ENCODE results near the gene NME7. TPM values are rescaled to one million over a fixed set of nuclear protein-coding genes. Genes with fewer than 3 reads are reported as not detected.

Gene NME7
- polyA plus RNA-seq, 1 of the 3 experiments (the other 2 are of a cell fraction), result 13.7 TPM

GRCh38 chr1:169383449-169383848 is 15.9 kb upstream of the NME7 start (continued):
- no peak for TF ChIP-seq REST (IDR thresholded peaks at IDR 0.05; ENCODE audit: low read depth, low read length)
- no peak for TF ChIP-seq TEAD4 (IDR thresholded peaks at IDR 0.05; ENCODE audit: borderline replicate concordance, insufficient read depth)
- no peak for TF ChIP-seq POLR2AphosphoS5 (IDR thresholded peaks at IDR 0.05; ENCODE audit: low read depth, low read length)
- TF ChIP-seq, protein P1, sequence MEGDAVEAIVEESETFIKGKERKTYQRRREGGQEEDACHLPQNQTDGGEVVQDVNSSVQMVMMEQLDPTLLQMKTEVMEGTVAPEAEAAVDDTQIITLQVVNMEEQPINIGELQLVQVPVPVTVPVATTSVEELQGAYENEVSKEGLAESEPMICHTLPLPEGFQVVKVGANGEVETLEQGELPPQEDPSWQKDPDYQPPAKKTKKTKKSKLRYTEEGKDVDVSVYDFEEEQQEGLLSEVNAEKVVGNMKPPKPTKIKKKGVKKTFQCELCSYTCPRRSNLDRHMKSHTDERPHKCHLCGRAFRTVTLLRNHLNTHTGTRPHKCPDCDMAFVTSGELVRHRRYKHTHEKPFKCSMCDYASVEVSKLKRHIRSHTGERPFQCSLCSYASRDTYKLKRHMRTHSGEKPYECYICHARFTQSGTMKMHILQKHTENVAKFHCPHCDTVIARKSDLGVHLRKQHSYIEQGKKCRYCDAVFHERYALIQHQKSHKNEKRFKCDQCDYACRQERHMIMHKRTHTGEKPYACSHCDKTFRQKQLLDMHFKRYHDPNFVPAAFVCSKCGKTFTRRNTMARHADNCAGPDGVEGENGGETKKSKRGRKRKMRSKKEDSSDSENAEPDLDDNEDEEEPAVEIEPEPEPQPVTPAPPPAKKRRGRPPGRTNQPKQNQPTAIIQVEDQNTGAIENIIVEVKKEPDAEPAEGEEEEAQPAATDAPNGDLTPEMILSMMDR (IDR thresholded peaks at IDR 0.05), result no peak
- no peak for TF ChIP-seq RCOR1 (IDR thresholded peaks at IDR 0.05; ENCODE audit: low read length)
- TF ChIP-seq MXI1 (IDR thresholded peaks at IDR 0.05; ENCODE audit: low read depth, low read length), result no peak
- TF ChIP-seq, protein P2, sequence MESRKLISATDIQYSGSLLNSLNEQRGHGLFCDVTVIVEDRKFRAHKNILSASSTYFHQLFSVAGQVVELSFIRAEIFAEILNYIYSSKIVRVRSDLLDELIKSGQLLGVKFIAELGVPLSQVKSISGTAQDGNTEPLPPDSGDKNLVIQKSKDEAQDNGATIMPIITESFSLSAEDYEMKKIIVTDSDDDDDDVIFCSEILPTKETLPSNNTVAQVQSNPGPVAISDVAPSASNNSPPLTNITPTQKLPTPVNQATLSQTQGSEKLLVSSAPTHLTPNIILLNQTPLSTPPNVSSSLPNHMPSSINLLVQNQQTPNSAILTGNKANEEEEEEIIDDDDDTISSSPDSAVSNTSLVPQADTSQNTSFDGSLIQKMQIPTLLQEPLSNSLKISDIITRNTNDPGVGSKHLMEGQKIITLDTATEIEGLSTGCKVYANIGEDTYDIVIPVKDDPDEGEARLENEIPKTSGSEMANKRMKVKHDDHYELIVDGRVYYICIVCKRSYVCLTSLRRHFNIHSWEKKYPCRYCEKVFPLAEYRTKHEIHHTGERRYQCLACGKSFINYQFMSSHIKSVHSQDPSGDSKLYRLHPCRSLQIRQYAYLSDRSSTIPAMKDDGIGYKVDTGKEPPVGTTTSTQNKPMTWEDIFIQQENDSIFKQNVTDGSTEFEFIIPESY (IDR thresholded peaks at IDR 0.05; ENCODE audit: borderline replicate concordance, low read depth), result no peak

DNA sequence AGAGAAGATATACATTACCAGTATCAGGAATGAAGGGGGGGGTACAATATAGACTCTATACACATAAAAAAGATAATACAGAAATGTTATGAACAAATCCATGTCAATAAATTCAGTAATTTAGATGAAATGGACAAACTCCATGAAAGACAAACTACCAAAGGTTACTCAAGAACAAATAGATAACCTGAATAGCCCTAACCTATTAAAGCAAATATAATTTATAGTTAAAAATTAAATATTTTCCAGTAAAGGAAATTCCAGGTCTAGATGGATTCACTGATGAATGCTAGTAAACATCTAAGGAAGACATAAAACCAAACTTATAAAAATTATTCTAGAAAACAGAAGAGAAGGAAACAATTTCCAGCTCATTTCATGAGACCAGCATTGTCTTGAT is 13.6 kb upstream of the NME7 start:
- Histone ChIP-seq H3F3A (replicated peaks; ENCODE audit: insufficient read depth) (peaks cover 4% of the 10 kb centered on the region), H3K4me2 (no peak overlapping the region), H3K9me3 (no peaks in the 10 kb centered on the region), H3K4me1 (ENCODE audit: control insufficient read depth in 1 of 2, insufficient read depth in 2 of 2, low read depth in 1 of 2, low read length in 1 of 2) (no peaks in the 10 kb centered on the region; a peak in 1 of 4 replicates), H3K9ac (no peak overlapping the region), H3K9me2 (no peaks in the 10 kb centered on the region), H3K79me2 (ENCODE audit: insufficient read depth) (peaks cover 11% of the 10 kb centered on the region; the same call in 1 of the 2 replicates), H3K27me3 (ENCODE audit: insufficient read depth) (no peaks in the 10 kb centered on the region), H4K20me1 (ENCODE audit: insufficient read depth) (no peaks in the 10 kb centered on the region), H2AFZ (ENCODE audit: low read depth) (no peak overlapping the region), H3K36me3 (replicated peaks in 1 of 2; ENCODE audit: control insufficient read depth in 1 of 2, insufficient read depth in 2 of 2, low read length in 1 of 2) (peaks cover 84 to 100% of the 10 kb centered on the region in 2 experiments), H3K27ac (ENCODE audit: low read depth in 2 of 2, low read length in 1 of 2) (no peak overlapping the region), H3K4me3 (ENCODE audit: low read depth in 2 of 2, low read length in 1 of 2) (no peak overlapping the region)
- ChIA-PET CTCF (interaction anchor here (1.5 kb wide), 1 partner anchor 778 kb away, joined by 4 read pairs; no protein-coding TSS in a partner anchor), POLR2A (no interaction called here)
- DNase-seq, result no peak
- TF ChIP-seq EZH2phosphoT487 (IDR thresholded peaks at IDR 0.05; ENCODE audit: borderline replicate concordance, low read depth), result no peak
- no peak for TF ChIP-seq REST (IDR thresholded peaks at IDR 0.05; ENCODE audit: low read depth, low read length)
- no peak for TF ChIP-seq NFIC (IDR thresholded peaks at IDR 0.05; ENCODE audit: borderline replicate concordance)
- TF ChIP-seq EP300 (IDR thresholded peaks at IDR 0.05; ENCODE audit: borderline replicate concordance in 1 of 2, low read depth in 1 of 2, low read length in 1 of 2), result no peak
- TF ChIP-seq POLR2AphosphoS5 (IDR thresholded peaks at IDR 0.05; ENCODE audit: low read depth, low read length), result no peak
- TF ChIP-seq CHD2 (IDR thresholded peaks at IDR 0.05; ENCODE audit: low read length, partially characterized antibody), result no peak
- no peak for TF ChIP-seq SMC3 (IDR thresholded peaks at IDR 0.05; ENCODE audit: low read depth, low read length)
- no peak for TF ChIP-seq USF2 (IDR thresholded peaks at IDR 0.05; ENCODE audit: borderline replicate concordance, low read depth, low read length)
- TF ChIP-seq, protein P1 (IDR thresholded peaks at IDR 0.05), result no peak
- TF ChIP-seq TAF1 (IDR thresholded peaks at IDR 0.05; ENCODE audit: borderline replicate concordance, low read depth, low read length), result no peak

Measured in SK-N-SH (cell line).